Parathyroid adenoma (tissue), 2 donors: Measurements from ENCODE around the gene NSUN2.

Experiments
- H2AFZ ChIP-seq: fragments of 300-600 bp; sonication (generic); one replicate; pipeline ENCODE4 v1.7.0; 2017; ENCODE audit warnings: antibody characterized with exemption, mild to moderate bottlenecking
- H3K27ac ChIP-seq: fragments of 300-600 bp; sonication (generic); one replicate; pipeline ENCODE4 v1.7.0; 2017
- H3K27me3 ChIP-seq: fragments of 300-600 bp; sonication (generic); one replicate; pipeline ENCODE4 v1.7.0; 2017; ENCODE audit warnings: low read length; ENCODE audit not compliant: control insufficient read depth, insufficient read depth
- H3K36me3 ChIP-seq: fragments of 300-600 bp; sonication (generic); one replicate; pipeline ENCODE4 v1.7.0; 2017; ENCODE audit warnings: low read length; ENCODE audit not compliant: control insufficient read depth, insufficient read depth
- H3K4me1 ChIP-seq: fragments of 300-600 bp; sonication (generic); one replicate; pipeline ENCODE4 v1.7.0; 2017; ENCODE audit warnings: control low read depth
- H3K4me2 ChIP-seq: fragments of 300-600 bp; sonication (generic); one replicate; pipeline ENCODE4 v1.7.0; 2017; ENCODE audit warnings: low read length
- H3K4me3 ChIP-seq: fragments of 300-600 bp; sonication (generic); one replicate; pipeline ENCODE4 v1.7.0; 2017; ENCODE audit warnings: low read depth, low read length
- H3K79me2 ChIP-seq: fragments of 300-600 bp; sonication (generic); one replicate; pipeline ENCODE4 v1.7.0; 2017; ENCODE audit warnings: control low read depth
- H3K9ac ChIP-seq: fragments of 300-600 bp; sonication (generic); one replicate; pipeline ENCODE4 v1.7.0; 2017; ENCODE audit warnings: mild to moderate bottlenecking
- H3K9me3 ChIP-seq: fragments of 300-600 bp; sonication (generic); one replicate; pipeline ENCODE4 v1.7.0; 2017; ENCODE audit warnings: low read length; ENCODE audit not compliant: control insufficient read depth
- TF ChIP-seq, protein P1 (sequence below): fragments of 300-600 bp; sonication (generic); IDR thresholded peaks from one replicate; pipeline ENCODE4 v1.7.0; 2017; ENCODE audit warnings: antibody characterized with exemption, mild to moderate bottlenecking
- donor health status: primary hyperparathyroidism.

Gene NSUN2

GRCh38 chr5:6608016-6608415, 24.8 kb downstream of the NSUN2 start:
- Histone ChIP-seq H3K27ac (no peak overlapping the region), H3K36me3 (no peaks in the 10 kb centered on the region), H3K27me3 (no peaks in the 10 kb centered on the region)

GRCh38 chr5:6607559-6607936, 25.3 kb downstream of the NSUN2 start:
- Histone ChIP-seq H3K4me3 (no peak overlapping the region), H3K79me2 (no peaks in the 10 kb centered on the region), H3K9me3 (no peaks in the 10 kb centered on the region), H3K4me1 (no peaks in the 10 kb centered on the region), H3K27me3 (no peaks in the 10 kb centered on the region), H3K9ac (no peak overlapping the region), H2AFZ (no peak overlapping the region), H3K4me2 (no peak overlapping the region), H3K27ac (no peak overlapping the region), H3K36me3 (no peaks in the 10 kb centered on the region)
- TF ChIP-seq, protein P1, sequence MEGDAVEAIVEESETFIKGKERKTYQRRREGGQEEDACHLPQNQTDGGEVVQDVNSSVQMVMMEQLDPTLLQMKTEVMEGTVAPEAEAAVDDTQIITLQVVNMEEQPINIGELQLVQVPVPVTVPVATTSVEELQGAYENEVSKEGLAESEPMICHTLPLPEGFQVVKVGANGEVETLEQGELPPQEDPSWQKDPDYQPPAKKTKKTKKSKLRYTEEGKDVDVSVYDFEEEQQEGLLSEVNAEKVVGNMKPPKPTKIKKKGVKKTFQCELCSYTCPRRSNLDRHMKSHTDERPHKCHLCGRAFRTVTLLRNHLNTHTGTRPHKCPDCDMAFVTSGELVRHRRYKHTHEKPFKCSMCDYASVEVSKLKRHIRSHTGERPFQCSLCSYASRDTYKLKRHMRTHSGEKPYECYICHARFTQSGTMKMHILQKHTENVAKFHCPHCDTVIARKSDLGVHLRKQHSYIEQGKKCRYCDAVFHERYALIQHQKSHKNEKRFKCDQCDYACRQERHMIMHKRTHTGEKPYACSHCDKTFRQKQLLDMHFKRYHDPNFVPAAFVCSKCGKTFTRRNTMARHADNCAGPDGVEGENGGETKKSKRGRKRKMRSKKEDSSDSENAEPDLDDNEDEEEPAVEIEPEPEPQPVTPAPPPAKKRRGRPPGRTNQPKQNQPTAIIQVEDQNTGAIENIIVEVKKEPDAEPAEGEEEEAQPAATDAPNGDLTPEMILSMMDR: no peak

More at GRCh38 chr5:6608016-6608415, 24.8 kb downstream of the NSUN2 start:
- no peak overlapping the region for H2AFZ ChIP-seq
- no peak overlapping the region for H3K4me2 ChIP-seq
- no peak overlapping the region for H3K4me3 ChIP-seq
- H3K9me3 ChIP-seq: no peaks in the 10 kb centered on the region
- H3K79me2 ChIP-seq: no peaks in the 10 kb centered on the region
- H3K4me1 ChIP-seq: no peaks in the 10 kb centered on the region
- H3K9ac ChIP-seq: no peak overlapping the region
- TF ChIP-seq, protein P1: no peak

GRCh38 chr5:6606884-6607558, 25.8 kb downstream of the NSUN2 start:
- Histone ChIP-seq H3K27me3 (no peaks in the 10 kb centered on the region), H3K4me2 (no peak overlapping the region), H3K9ac (no peak overlapping the region), H3K9me3 (no peaks in the 10 kb centered on the region), H3K27ac (no peak overlapping the region), H3K4me1 (no peaks in the 10 kb centered on the region), H3K79me2 (no peaks in the 10 kb centered on the region), H3K36me3 (no peaks in the 10 kb centered on the region), H3K4me3 (no peak overlapping the region), H2AFZ (no peak overlapping the region)
- TF ChIP-seq, protein P1: no peak

DNA sequence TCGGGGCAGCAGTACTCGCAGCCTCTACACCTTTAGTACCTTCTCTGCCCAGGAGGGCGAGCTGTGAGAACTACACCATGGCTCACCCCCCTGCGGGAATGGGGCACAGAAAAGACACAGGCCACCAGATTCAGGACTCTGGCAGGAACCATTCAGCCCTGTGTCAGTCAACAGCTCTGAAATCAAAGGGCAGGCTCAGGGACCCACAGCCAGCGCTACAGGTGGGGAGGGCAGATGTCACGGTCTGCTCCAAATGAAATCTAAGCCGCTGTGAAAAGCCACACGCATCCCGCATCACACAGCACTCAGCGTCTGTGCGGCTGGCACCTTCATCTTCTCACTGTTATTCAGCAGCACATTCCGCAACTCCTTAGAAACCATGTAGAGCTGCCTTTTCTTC, 27.9 kb downstream of the NSUN2 start:
- Histone ChIP-seq H2AFZ (no peak overlapping the region), H3K79me2 (no peaks in the 10 kb centered on the region), H3K36me3 (no peaks in the 10 kb centered on the region), H3K4me2 (no peak overlapping the region), H3K27ac (no peak overlapping the region), H3K4me3 (no peak overlapping the region), H3K27me3 (no peaks in the 10 kb centered on the region), H3K9me3 (no peaks in the 10 kb centered on the region), H3K4me1 (no peaks in the 10 kb centered on the region), H3K9ac (no peak overlapping the region)
- TF ChIP-seq, protein P1: no peak

- no peaks in the 10 kb centered on the region for H3K79me2 ChIP-seq
- TF ChIP-seq, protein P1: no peak
- H3K4me3 ChIP-seq: no peak overlapping the region
- H3K27ac ChIP-seq: no peak overlapping the region
- no peaks in the 10 kb centered on the region for H3K4me1 ChIP-seq
- no peaks in the 10 kb centered on the region for H3K9me3 ChIP-seq
- H2AFZ ChIP-seq: no peak overlapping the region
- H3K27me3 ChIP-seq: no peaks in the 10 kb centered on the region
- no peak overlapping the region for H3K4me2 ChIP-seq
- no peaks in the 10 kb centered on the region for H3K36me3 ChIP-seq
- H3K9ac ChIP-seq: no peak overlapping the region
Measured at GRCh38 chr5:6604341-6604740, 28.5 kb downstream of the NSUN2 start.
